GM12878 (cell line): ENCODE measurements around the gene SHF. TPM values are rescaled to one million over a fixed set of nuclear protein-coding genes. Genes with fewer than 3 reads are reported as not detected.

ENCODE experiments used
- ATAC-seq: fragments of 200-7000 bp; cut with Tn5 transposase; 3 replicates; pipeline ENCODE4 v1.9.1; 2020; ENCODE audit warnings: mild to moderate bottlenecking, moderate library complexity
- BruUV-seq: library from RNA; stranded (reverse); fragments of 400-500 nt; replicated peaks from 2 replicates; lab custom pipeline; 2021; lab: Mats Ljungman, UMichigan
- CTCF ChIA-PET: fragments of 300-600 bp; sonication (Branson Sonifier 250); formaldehyde crosslinking; extraction: SDS; loops from one replicate; lab custom pipeline; 2021; ENCODE audit warnings: inconsistent platforms; lab: Yijun Ruan, JAX
- POLR2A ChIA-PET: fragments of 350-600 bp; formaldehyde crosslinking; extraction: SDS; loops from one replicate; lab custom pipeline; 2021; ENCODE audit warnings: inconsistent platforms; lab: Charles Lee
- RAD21 ChIA-PET: fragments of 300-600 bp; sonication (Branson Sonifier 250); formaldehyde crosslinking; loops from one replicate; lab custom pipeline; 2023; ENCODE audit warnings: antibody characterized with exemption; ENCODE audit not compliant: unreplicated experiment; lab: Charles Lee
- SMC1A ChIA-PET: fragments of 300-600 bp; sonication (Branson Sonifier 250); formaldehyde crosslinking; loops from one replicate; lab custom pipeline; 2023; ENCODE audit not compliant: unreplicated experiment, uncharacterized antibody; lab: Charles Lee
- DNase-seq: peaks from one replicate; pipeline ENCODE4 v3.0.0-alpha.2; 2011; ENCODE audit warnings: low read depth, low spot score
- FAIRE-seq: peaks from 3 replicates; lab custom pipeline; 2011; peaks lifted over from hg19 to GRCh38; lab: Jason Lieb, UNC
- H2AFZ ChIP-seq: 2 replicates; pipeline ENCODE4 v1.6.0; 2011; ENCODE audit warnings: low read depth, low read length, control low read depth; ENCODE audit not compliant: control insufficient read depth
- H3K27ac ChIP-seq: 2 replicates; pipeline ENCODE4 v1.5.1; 2011; ENCODE audit warnings: control low read depth; ENCODE audit not compliant: control insufficient read depth, insufficient read depth
- H3K27me3 ChIP-seq, 2 experiments: replicated peaks in 1 of 2; 2 replicates each; pipeline versions ENCODE4 v1.6.0 to v1.6.1; 2011; ENCODE audit warnings: low read length in 1 of 2; ENCODE audit not compliant: control insufficient read depth in 2 of 2, insufficient read depth in 2 of 2
- H3K36me3 ChIP-seq, 2 experiments: 2 replicates each; pipeline ENCODE4 v1.5.1; 2011; ENCODE audit warnings: low read length in 1 of 2; ENCODE audit not compliant: control insufficient read depth in 2 of 2, insufficient read depth in 2 of 2
- H3K4me1 ChIP-seq: 2 replicates; pipeline ENCODE4 v1.6.1; 2011; ENCODE audit warnings: mild to moderate bottlenecking, low read length, moderate library complexity, mixed read lengths; ENCODE audit not compliant: control insufficient read depth, insufficient read depth
- H3K4me2 ChIP-seq: 2 replicates; pipeline ENCODE4 v1.6.0; 2011; ENCODE audit warnings: control low read depth; ENCODE audit not compliant: control insufficient read depth, insufficient read depth
- H3K4me3 ChIP-seq: fragments of 200-600 bp; sonication (generic); 2 replicates; pipeline ENCODE4 v1.5.1; 2016
- H3K79me2 ChIP-seq: 2 replicates; pipeline ENCODE4 v1.6.0; 2011; ENCODE audit warnings: low read length; ENCODE audit not compliant: control insufficient read depth, insufficient read depth
- H3K9ac ChIP-seq: 2 replicates; pipeline ENCODE4 v1.8.0; 2011; ENCODE audit warnings: low read length, control low read depth, mixed read lengths; ENCODE audit not compliant: control insufficient read depth, insufficient read depth
- H3K9me3 ChIP-seq: replicated peaks from 3 replicates; pipeline ENCODE4 v1.5.1; 2011; ENCODE audit warnings: mild to moderate bottlenecking, low read length; ENCODE audit not compliant: control insufficient read depth, insufficient read depth
- H4K20me1 ChIP-seq: 2 replicates; pipeline ENCODE4 v1.6.0; 2011; ENCODE audit not compliant: control insufficient read depth, insufficient read depth
- ASH2L ChIP-seq: fragments of 300-600, 200-600 bp; sonication (generic); IDR thresholded peaks from 2 replicates; pipeline ENCODE4 v1.6.1; 2017; ENCODE audit warnings: low read depth, mild to moderate bottlenecking, borderline replicate concordance
- BMI1 ChIP-seq: fragments of 450-650 bp; IDR thresholded peaks from 2 replicates; pipeline ENCODE4 v1.6.1; 2016; ENCODE audit warnings: mild to moderate bottlenecking, moderate library complexity, borderline replicate concordance
- EZH2 ChIP-seq: IDR thresholded peaks from 2 replicates; pipeline ENCODE4 v1.6.1; 2012; ENCODE audit warnings: low read depth, mild to moderate bottlenecking, control low read depth, inconsistent platforms, low read length, borderline replicate concordance; ENCODE audit not compliant: control insufficient read depth
- NR2C1 ChIP-seq: fragments of 450-650 bp; IDR thresholded peaks from 2 replicates; pipeline ENCODE4 v1.6.1; 2017; ENCODE audit warnings: antibody characterized with exemption, mild to moderate bottlenecking, moderate library complexity
- PAX5 ChIP-seq: IDR thresholded peaks from 2 replicates; pipeline ENCODE4 v1.6.1; 2011; ENCODE audit warnings: low read depth, low read length, borderline replicate concordance
- POU2F2 ChIP-seq: IDR thresholded peaks from 3 replicates; pipeline ENCODE4 v1.6.1; 2011; ENCODE audit warnings: low read depth, mild to moderate bottlenecking, low read length, borderline replicate concordance
- RUNX3 ChIP-seq: IDR thresholded peaks from 2 replicates; pipeline ENCODE4 v1.6.1; 2012; ENCODE audit warnings: low read length, inconsistent platforms
- SMC3 ChIP-seq: IDR thresholded peaks from 2 replicates; pipeline ENCODE4 v1.6.1; 2011; ENCODE audit warnings: low read length, improper control_type of control experiment, borderline replicate concordance
- SUPT20H ChIP-seq: IDR thresholded peaks from 2 replicates; pipeline ENCODE4 v1.6.1; 2011; ENCODE audit warnings: low read depth, mild to moderate bottlenecking, low read length, moderate library complexity, borderline replicate concordance; ENCODE audit not compliant: control insufficient read depth
- ZZZ3 ChIP-seq: IDR thresholded peaks from 2 replicates; pipeline ENCODE4 v1.6.1; 2011; ENCODE audit warnings: low read depth; ENCODE audit not compliant: control insufficient read depth, insufficient read length
- WGBS: methylation state at CpG from one replicate; pipeline ENCODE4 v1.1.6; 2016; ENCODE audit warnings: low lambda C conversion rate; ENCODE audit not compliant: insufficient replicate concordance, insufficient coverage; ENCODE audit errors: missing lambda C conversion rate; 5-methylcytosine and 5-hydroxymethylcytosine counted together
- in situ Hi-C: fragments of 300-500 bp; cut with MboI; formaldehyde crosslinking; loops from 9 replicates; pipeline ENCODE4 v1.14.3; 2018; ENCODE audit warnings: mixed read lengths
- intact Hi-C: fragments of 100-400 bp; cut with micrococcal nuclease; formaldehyde crosslinking; loops from one replicate; pipeline ENCODE4 v1.14.2; 2022; ENCODE audit not compliant: unreplicated experiment
- polyA plus RNA-seq, 11 experiments: library from polyadenylated mRNA; depleted of rRNA in 4 of 11; unstranded in 6 of 11; stranded (reverse) in 5 of 11; fragments of >200 nt; fragmentation: Nextera tagmentation in 4 of 11; fragmentation: Illumina TruSeq in 1 of 11; extraction: Ambion mirVana in 4 of 11; extraction: Trizol in 1 of 11; gene quantifications; 1 replicate in 1 of 11; 2 replicates in 10 of 11; pipeline versions ENCODE4 v1.2.1 to v1.2.3, GENCODE V29; 2011 to 2016; ENCODE audit warnings: inconsistent platforms in 2 of 11, missing spikeins in 2 of 11, low read depth in 1 of 11
- total RNA-seq, 4 experiments: library from RNA; depleted of rRNA in 3 of 4; stranded (reverse); fragments of >200 nt in 3 of 4; fragmentation: Illumina TruSeq in 1 of 4; extraction: Trizol in 1 of 4; gene quantifications; 2 replicates each; pipeline versions ENCODE4 v1.2.1 to v1.2.3, GENCODE V29; 2013 to 2021
- TF ChIP-seq, protein P1 (sequence below): fragments of 150-350 bp; IDR thresholded peaks from 2 replicates; pipeline ENCODE4 v1.6.1; 2014; ENCODE audit warnings: mild to moderate bottlenecking, low read depth, low read length
- TF ChIP-seq, protein P2 (sequence below): fragments of 450-650 bp; IDR thresholded peaks from 2 replicates; pipeline ENCODE4 v1.6.1; 2017; ENCODE audit warnings: mild to moderate bottlenecking, low read depth, inconsistent platforms; ENCODE audit not compliant: poor library complexity, severe bottlenecking
- TF ChIP-seq, protein P3 (sequence below): IDR thresholded peaks from 2 replicates; pipeline ENCODE4 v1.6.1; 2011; ENCODE audit warnings: low read depth, mild to moderate bottlenecking, low read length, moderate library complexity, borderline replicate concordance; ENCODE audit errors: extremely low read depth
- TF ChIP-seq, protein P4 (sequence below): fragments of 450-650 bp; formaldehyde crosslinking; IDR thresholded peaks from 2 replicates; pipeline ENCODE4 v1.5.0; 2022; ENCODE audit warnings: mild to moderate bottlenecking, missing genetic modification characterization

Gene SHF
- total and polyA plus RNA-seq, 10 of the 15 experiments (the other 5 are each of a cell fraction or from before 2014, with no cell fraction given) = 0.04 to 5.7 (median 1.0) TPM; not detected in 1

DNA sequence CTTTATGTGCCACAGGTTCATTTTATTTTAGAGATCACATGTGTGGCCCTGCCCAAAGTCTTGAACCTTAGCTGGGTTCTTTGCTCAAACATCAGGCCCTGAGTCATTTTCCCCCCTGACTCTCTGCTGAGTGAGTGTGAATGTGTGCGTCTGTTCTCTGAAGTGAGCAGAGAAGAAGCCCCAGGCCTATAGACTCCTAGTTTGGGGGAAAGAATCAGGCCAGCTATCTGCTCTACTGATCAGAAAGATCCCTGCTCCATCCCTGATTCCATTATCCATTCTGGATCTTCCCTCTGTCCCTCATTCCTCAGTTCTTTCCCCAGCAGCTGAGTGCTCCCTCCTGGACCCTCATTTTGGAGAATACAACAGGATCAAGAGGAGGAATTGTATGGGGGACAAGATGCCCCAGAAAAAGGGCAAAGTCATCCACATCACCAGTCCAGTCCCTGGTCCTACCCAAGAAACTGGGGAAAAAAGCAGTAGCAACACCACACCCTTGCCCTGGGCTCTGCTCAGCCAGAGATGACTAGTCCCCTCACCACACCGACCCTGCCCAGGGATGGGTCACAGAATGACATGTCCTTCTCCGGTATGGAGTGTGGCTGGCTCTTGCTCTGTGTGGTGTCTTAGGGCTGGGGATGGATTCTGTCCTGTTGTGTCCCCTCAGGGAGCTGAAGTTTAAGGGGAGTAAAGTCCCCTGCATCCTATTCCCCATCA is 54.8 kb downstream of the SHF start (continued):
- TF ChIP-seq, protein P1, sequence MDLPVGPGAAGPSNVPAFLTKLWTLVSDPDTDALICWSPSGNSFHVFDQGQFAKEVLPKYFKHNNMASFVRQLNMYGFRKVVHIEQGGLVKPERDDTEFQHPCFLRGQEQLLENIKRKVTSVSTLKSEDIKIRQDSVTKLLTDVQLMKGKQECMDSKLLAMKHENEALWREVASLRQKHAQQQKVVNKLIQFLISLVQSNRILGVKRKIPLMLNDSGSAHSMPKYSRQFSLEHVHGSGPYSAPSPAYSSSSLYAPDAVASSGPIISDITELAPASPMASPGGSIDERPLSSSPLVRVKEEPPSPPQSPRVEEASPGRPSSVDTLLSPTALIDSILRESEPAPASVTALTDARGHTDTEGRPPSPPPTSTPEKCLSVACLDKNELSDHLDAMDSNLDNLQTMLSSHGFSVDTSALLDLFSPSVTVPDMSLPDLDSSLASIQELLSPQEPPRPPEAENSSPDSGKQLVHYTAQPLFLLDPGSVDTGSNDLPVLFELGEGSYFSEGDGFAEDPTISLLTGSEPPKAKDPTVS = no peak
- no peak for TF ChIP-seq PAX5
- TF ChIP-seq, protein P2, sequence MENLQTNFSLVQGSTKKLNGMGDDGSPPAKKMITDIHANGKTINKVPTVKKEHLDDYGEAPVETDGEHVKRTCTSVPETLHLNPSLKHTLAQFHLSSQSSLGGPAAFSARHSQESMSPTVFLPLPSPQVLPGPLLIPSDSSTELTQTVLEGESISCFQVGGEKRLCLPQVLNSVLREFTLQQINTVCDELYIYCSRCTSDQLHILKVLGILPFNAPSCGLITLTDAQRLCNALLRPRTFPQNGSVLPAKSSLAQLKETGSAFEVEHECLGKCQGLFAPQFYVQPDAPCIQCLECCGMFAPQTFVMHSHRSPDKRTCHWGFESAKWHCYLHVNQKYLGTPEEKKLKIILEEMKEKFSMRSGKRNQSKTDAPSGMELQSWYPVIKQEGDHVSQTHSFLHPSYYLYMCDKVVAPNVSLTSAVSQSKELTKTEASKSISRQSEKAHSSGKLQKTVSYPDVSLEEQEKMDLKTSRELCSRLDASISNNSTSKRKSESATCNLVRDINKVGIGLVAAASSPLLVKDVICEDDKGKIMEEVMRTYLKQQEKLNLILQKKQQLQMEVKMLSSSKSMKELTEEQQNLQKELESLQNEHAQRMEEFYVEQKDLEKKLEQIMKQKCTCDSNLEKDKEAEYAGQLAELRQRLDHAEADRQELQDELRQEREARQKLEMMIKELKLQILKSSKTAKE = no peak
- TF ChIP-seq SMC3 = no peak

DNA sequence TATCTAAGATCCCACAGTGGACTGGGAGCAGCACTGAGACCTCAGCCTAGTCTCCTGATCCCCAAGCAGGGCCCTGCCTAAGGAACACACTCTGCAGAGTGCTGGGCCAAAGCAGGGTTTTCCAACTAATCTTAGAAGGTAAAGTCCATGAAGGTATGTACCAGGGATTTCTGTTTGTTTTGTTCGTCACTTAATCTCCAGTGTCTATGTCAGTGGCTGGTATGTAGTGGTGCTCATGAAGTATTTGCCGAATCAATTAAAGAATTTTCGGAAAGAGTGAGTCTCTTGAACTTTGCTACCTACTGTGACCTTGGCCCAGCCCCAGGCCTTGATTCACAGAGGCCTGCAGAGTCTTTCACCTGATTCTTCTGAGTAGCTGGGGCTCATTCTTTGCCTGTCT is 56.3 kb downstream of the SHF start:
- POLR2A ChIA-PET = no interaction called here
- CTCF ChIA-PET = interaction anchor here (1.4 to 4.6 kb wide), 5 partner anchors 10 to 73 kb away, joined by 4 to 23 read pairs (median 8); no protein-coding TSS in a partner anchor
- Histone ChIP-seq H2AFZ (no peak overlapping the region), H3K27ac (no peak overlapping the region), H3K79me2 (no peaks in the 10 kb centered on the region), H3K4me2 (no peak overlapping the region), H3K9me3 (no peaks in the 10 kb centered on the region), H3K36me3 (no peaks in the 10 kb centered on the region), H3K4me3 (no peak overlapping the region), H3K4me1 (no peaks in the 10 kb centered on the region), H3K27me3 (peaks cover 5 to 14% of the 10 kb centered on the region in 2 experiments), H3K9ac (no peak overlapping the region), H4K20me1 (no peaks in the 10 kb centered on the region)
- RAD21 ChIA-PET = no interaction called here
- FAIRE-seq (no peak), ATAC-seq (no peak), DNase-seq (no peak)
- no TSS peak for BruUV-seq
- intact Hi-C loops = no loop called here
- SMC1A ChIA-PET = interaction anchor here (0.9 kb wide), 1 partner anchor 44 kb away, joined by 4 read pairs; no protein-coding TSS in a partner anchor
- 34% methylated on average over 3 of the region's 3 CpGs for WGBS
- in situ Hi-C loops = no loop called here
- TF ChIP-seq NR2C1 (no peak), SUPT20H (no peak), EZH2 (no peak), RUNX3 (no peak), BMI1 (no peak), ASH2L (no peak), ZZZ3 (no peak), POU2F2 (no peak)
- TF ChIP-seq, protein P3, sequence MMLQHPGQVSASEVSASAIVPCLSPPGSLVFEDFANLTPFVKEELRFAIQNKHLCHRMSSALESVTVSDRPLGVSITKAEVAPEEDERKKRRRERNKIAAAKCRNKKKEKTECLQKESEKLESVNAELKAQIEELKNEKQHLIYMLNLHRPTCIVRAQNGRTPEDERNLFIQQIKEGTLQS = no peak
- TF ChIP-seq, protein P4, sequence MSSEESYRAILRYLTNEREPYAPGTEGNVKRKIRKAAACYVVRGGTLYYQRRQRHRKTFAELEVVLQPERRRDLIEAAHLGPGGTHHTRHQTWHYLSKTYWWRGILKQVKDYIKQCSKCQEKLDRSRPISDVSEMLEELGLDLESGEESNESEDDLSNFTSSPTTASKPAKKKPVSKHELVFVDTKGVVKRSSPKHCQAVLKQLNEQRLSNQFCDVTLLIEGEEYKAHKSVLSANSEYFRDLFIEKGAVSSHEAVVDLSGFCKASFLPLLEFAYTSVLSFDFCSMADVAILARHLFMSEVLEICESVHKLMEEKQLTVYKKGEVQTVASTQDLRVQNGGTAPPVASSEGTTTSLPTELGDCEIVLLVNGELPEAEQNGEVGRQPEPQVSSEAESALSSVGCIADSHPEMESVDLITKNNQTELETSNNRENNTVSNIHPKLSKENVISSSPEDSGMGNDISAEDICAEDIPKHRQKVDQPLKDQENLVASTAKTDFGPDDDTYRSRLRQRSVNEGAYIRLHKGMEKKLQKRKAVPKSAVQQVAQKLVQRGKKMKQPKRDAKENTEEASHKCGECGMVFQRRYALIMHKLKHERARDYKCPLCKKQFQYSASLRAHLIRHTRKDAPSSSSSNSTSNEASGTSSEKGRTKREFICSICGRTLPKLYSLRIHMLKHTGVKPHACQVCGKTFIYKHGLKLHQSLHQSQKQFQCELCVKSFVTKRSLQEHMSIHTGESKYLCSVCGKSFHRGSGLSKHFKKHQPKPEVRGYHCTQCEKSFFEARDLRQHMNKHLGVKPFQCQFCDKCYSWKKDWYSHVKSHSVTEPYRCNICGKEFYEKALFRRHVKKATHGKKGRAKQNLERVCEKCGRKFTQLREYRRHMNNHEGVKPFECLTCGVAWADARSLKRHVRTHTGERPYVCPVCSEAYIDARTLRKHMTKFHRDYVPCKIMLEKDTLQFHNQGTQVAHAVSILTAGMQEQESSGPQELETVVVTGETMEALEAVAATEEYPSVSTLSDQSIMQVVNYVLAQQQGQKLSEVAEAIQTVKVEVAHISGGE (CRISPR knock-in tag) = no peak
